ENCODE results near the gene GADD45B.

Gene GADD45B

GRCh38 chr19:2427429-2428320 lies 48.3 kb upstream of the GADD45B start, which contains the start of gene TIMM13:
TSS of gene TIMM13 (minus strand) at chr19:2427586. CDS start at chr19:2427533, 53 bp downstream.
- POLR2A ChIA-PET, result interaction anchor here (0.5 to 4.0 kb wide), 20 partner anchors 9 to 276 kb away, joined by 3 to 68 read pairs (median 4); partner anchors contain the start of genes AP3D1, GADD45B, LMNB2 and PLEKHJ1
- TF ChIP-seq GLIS1 (tag by site-specific recombination; IDR thresholded peaks at IDR 0.05) (peak; percentile 60), ZNF23 (tag by site-specific recombination; IDR thresholded peaks at IDR 0.05; ENCODE audit: borderline replicate concordance) (no peak), ZNF221 (tag by site-specific recombination; IDR thresholded peaks at IDR 0.05; ENCODE audit: borderline replicate concordance) (0 out of 2 replicates have a peak, but pooled peaks have one; percentile 1), ZNF114 (tag by site-specific recombination; IDR thresholded peaks at IDR 0.05) (no peak), ZNF311 (tag by site-specific recombination; IDR thresholded peaks at IDR 0.05; ENCODE audit: borderline replicate concordance) (no peak), ZNF549 (tag by site-specific recombination; IDR thresholded peaks at IDR 0.05) (no peak), ZNF362 (tag by site-specific recombination; IDR thresholded peaks at IDR 0.05) (peak; percentile 98), ZBTB17 (tag by site-specific recombination; IDR thresholded peaks at IDR 0.05) (peak; percentile 62), ZNF132 (tag by site-specific recombination; IDR thresholded peaks at IDR 0.05; ENCODE audit: borderline replicate concordance) (no peak), KLF17 (tag by site-specific recombination; IDR thresholded peaks at IDR 0.05) (peak; percentile 61; the same call in 1 of the 2 replicates), ZBTB11 (tag by site-specific recombination; conservative IDR thresholded peaks at IDR 0.05; ENCODE audit: low read depth) (peak; percentile 88), ZNF658 (tag by site-specific recombination; IDR thresholded peaks at IDR 0.05) (no peak), ZNF341 (tag by site-specific recombination; IDR thresholded peaks at IDR 0.05; ENCODE audit: low read depth) (no peak), ZNF843 (tag by site-specific recombination; IDR thresholded peaks at IDR 0.05) (peak; percentile 70), ZNF629 (tag by site-specific recombination; IDR thresholded peaks at IDR 0.05) (peak; percentile 54), PATZ1 (tag by site-specific recombination; IDR thresholded peaks at IDR 0.05) (peak; percentile 67), ZNF324 (tag by site-specific recombination; IDR thresholded peaks at IDR 0.05) (0 out of 2 replicates have a peak, but pooled peaks have one; percentile 79), GLIS2 (tag by site-specific recombination; IDR thresholded peaks at IDR 0.05) (peak; percentile 79), ZNF623 (tag by site-specific recombination; IDR thresholded peaks at IDR 0.05) (peak; percentile 9; the same call in 1 of the 2 replicates), ZNF76 (tag by site-specific recombination; IDR thresholded peaks at IDR 0.05; ENCODE audit: borderline replicate concordance, low read depth) (peak; percentile 99), ZFP37 (tag by site-specific recombination; IDR thresholded peaks at IDR 0.05) (no peak), ZNF639 (tag by site-specific recombination; IDR thresholded peaks at IDR 0.05) (peak; percentile 78), ZSCAN5A (tag by site-specific recombination; IDR thresholded peaks at IDR 0.05) (no peak), ZNF473 (tag by site-specific recombination; IDR thresholded peaks at IDR 0.05) (no peak)

More at GRCh38 chr19:2427429-2428320, 48.3 kb upstream of the GADD45B start, which contains the start of gene TIMM13:
- 0 out of 2 replicates have a peak, but pooled peaks cover 6% of the 10 kb centered on the region for H3K4me1 ChIP-seq (ENCODE audit: control insufficient read depth, insufficient read depth, low read length)
- H3K4me3 ChIP-seq (ENCODE audit: low read depth, low read length), result peak within 1 kb of the TSS; percentile 91
- H3K27ac ChIP-seq (ENCODE audit: extremely low read depth, low read depth, low read length), result peak within 1 kb of the TSS; percentile 86
- H3K9me3 ChIP-seq (ENCODE audit: control insufficient read depth, insufficient read depth, low read depth, low read length), result no peaks in the 10 kb centered on the region
- CTCF ChIA-PET, result interaction anchor here (1.0 to 1.2 kb wide), 2 partner anchors 38 to 187 kb away, joined by 3 read pairs; no protein-coding TSS in a partner anchor
- peaks cover 1 to 63% of the 10 kb centered on the region in 2 experiments; a peak in 2 of 3 replicates for H3K36me3 ChIP-seq (ENCODE audit: control insufficient read depth in 2 of 2, insufficient read depth in 1 of 2, low read length in 2 of 2)

All from HEK293 (cell line).